Activated CD8-positive, alpha-beta memory T cell treated with anti-CD3 and anti-CD28 coated beads, Interleukin-2, amount 50 U/mL, for 24 hours (primary cell): Measurements from ENCODE around the gene DIS3L2.
"Not testable (repeated sequence)": the region's sequence is repeated elsewhere in the genome, so short reads cannot be mapped to it uniquely, and the experiment has no call there.

Source experiments
- DNase-seq: peaks from one replicate; pipeline ENCODE4 v3.0.0-alpha.2; 2020; ENCODE audit errors: extremely low read depth

DIS3L2 gene

DNA sequence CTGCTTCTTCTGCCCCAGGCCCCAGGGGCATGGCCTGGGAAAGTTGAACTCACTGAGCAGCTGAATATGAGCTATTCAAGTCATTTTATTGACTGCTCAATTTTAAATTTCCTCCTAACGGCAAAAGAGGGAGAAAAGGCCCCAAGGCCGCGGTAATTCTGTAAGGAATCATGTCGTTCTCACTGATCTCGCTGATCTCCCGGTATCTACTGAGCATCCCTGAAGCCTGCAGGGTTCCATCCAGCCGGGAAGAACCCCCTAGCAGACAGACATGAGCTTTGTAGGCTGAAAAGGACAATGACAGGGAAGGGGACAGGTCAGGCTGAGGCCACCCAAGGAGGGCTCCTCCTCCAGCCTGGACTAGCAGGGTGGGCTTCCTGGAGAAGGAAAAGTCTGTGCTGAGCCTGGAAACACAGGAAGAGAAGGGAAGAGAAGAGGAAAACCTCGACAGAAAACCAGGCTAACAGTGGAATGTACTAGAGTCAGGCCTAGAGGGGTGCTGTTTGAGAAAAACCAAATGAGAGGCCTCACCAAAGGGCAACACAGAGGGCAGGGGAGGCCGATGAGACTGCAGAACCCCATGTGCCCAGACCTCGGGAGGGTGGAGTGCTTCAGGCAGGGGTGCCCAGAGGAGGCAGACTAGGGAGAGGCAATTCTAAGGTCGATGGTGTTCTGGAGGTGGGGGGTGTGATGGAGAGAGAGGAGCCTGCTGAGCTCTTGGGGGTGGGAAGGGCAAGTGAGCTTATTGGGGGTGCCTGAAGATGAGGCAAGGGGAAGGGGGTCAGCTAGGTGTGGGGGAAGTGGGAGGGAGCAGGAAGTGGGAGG, 32.4 kb upstream of the DIS3L2 start:
- no peak for DNase-seq

- no peak for DNase-seq
Measured at GRCh38 chr2:231929961-231930592, 31.4 kb upstream of the DIS3L2 start.

GRCh38 chr2:231930593-231931281, 30.8 kb upstream of the DIS3L2 start:
- no peak for DNase-seq

DNA sequence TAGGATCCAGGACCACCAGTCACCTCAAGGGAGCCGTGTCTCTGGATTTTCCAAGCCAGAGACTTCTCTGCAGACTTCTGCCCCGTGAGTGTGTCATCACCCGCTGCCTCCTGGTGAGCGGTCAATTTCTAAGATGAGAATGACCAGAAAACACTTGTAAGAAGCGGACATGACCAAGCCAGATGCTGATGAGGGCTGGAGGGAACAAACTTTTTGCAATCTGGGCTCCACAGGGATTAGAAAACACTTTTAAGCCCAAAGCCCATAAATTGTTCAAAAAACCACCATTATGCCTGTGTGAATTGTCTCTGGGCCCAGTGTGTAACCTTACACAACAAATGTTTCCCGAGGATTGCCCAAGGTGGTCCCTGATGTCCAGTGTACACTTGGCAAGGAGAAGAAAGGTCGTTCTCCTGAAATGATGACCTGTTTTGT, 30.0 kb upstream of the DIS3L2 start:
- no peak for DNase-seq

- DNase-seq, result no peak
Measured at GRCh38 chr2:231932711-231932970, 28.9 kb upstream of the DIS3L2 start.

DNA sequence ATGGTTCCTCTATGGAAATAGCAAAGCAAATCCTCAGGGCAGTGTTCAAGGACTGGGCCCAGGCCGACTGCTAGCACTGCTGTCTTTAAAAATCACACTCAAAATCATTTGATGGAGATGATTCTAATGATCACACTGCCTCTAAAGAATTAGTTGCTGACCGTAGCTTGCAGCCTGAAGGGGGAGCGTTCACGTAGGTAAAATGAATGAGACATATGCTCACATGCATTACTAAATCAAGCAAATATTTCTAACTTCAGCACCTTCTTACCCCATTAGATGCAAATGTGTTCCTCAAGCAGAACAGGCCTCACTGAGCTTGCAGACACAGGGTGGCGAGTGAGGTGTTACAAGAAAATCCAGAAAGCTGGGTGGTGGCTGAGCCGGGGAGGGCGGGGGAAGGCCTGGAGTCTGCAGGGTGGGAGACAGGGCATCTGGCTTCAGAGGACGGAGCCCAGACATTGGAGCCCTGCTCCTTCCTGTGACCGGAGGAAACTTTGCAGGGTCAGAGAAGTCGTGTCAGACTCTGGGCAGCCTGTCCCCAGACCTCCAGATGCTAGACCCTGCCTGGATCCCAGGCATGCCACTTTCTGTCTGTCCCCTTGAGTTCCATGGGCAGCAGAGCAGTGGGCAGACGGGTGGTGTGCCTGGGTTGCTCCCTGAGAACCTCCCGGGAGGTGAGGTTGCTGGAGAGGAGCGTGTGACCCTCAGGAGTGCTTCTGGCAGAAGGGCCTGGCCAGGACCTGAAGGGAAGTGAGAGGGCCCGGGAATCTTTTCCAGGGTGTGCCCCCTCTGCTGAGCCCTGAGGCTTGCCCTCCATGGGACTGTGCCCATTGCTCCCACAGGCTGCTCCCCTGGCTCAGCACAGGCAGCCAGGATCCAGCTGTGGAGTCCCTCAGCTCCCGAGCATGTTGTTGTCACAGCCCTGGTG, 28.3 kb upstream of the DIS3L2 start:
- no peak for DNase-seq

DNA sequence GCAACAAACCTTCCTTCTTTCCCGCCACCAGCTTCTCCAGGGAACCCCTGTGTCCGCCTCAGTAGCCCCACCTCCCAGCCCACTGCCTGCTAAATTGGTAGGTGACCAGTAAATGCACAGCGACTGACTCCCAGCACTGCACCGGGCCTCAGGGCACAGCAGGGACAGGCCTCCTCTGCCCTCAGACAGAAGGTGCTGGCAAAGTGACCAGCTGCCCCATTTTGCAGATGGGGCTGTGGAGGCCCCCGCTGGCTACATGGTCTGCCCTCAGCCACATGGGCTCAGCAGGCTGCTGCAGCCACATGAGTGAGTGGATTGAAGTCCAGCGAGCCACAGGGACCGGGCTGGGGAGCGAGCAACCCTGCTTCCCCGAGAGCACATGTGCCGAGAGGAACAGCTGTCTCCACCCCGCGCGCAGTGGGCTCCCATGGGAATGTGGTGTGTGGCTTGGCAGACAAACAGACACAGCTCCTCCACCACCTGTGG, 27.6 kb upstream of the DIS3L2 start:
- DNase-seq, result no peak

DNA sequence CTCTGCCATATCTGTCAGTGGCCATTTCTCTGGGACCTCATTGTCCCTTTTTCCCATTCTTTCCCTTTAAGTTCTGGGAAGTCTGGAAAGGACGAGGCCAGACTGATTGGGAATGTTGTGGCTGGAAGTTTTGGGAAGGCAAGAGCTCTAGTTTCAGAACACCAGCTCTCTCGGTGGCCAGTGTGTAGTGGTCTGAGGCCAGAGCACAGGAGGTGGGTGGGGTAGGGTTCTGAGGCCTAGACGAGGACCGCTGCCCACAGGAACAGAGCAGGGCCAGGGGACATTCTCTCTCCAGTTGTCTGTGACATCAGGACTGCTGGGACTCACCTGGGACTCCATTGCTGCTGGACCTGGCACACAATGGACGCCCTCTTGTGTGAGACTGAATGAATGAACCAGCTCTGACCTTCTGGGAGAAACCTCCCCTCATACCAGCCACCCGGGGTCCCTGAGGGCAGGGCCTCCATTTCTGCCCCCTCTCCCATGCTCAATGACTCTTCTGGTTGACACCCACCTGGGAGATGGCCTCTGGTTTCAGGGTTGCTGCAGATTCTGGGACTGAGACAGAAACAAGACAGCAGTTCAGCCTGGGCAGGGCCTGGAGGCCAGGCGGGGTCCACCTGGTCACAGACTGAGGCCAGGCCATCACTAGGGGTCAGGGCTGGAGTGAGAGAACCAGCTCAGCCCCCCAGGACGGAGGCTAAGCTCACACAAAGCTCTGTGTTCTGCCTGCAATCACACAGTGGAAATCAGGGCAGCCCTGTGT, 26.9 kb upstream of the DIS3L2 start:
- DNase-seq, result no peak

GRCh38 chr2:231935207-231935524, 26.3 kb upstream of the DIS3L2 start:
- DNase-seq, result no peak

DNA sequence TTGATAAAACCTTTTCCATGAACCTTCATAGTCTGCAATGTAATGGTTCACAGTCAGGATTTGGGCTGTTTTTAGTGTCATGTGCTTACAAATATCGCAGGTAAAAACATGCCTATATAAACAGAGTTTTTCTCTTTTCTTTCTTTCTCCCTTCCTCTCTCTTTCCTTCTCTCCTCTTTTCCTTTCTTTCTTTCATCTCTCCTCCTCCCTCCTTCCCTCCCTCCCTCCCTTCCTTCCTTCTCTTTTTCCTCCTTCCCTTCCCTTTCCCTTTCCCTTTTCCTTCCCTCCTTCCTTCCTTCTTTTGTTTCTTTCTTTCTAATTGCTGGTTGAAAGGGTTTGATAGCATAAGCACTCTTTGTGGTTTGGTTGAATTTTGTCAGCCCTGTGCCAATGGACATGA, 25.7 kb upstream of the DIS3L2 start:
- no peak for DNase-seq

- DNase-seq, result no peak
Measured at GRCh38 chr2:231936491-231936890, 25.0 kb upstream of the DIS3L2 start.

- DNase-seq, result no peak
Measured at GRCh38 chr2:231937057-231937456, 24.5 kb upstream of the DIS3L2 start.

DNA sequence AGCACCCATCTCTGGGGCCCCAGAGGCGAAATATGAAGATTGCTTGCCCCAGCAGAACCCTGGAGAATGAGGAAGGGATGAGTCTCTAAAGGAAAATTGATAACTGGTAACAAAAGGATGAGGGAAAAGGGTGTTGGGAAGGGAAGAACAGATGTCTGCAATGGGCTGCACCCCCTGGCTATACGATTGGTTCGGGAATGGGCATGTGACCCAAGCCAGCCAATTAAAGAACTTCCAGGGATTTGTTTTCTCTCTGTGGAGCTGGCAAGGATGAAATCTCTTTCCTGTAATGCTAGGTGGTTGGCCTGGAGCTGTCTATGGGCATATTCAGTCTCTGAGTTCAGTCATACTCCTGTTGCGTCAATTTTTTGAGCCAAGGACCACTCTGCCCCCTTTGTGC, 22.5 kb upstream of the DIS3L2 start:
- DNase-seq, result no peak

DNA sequence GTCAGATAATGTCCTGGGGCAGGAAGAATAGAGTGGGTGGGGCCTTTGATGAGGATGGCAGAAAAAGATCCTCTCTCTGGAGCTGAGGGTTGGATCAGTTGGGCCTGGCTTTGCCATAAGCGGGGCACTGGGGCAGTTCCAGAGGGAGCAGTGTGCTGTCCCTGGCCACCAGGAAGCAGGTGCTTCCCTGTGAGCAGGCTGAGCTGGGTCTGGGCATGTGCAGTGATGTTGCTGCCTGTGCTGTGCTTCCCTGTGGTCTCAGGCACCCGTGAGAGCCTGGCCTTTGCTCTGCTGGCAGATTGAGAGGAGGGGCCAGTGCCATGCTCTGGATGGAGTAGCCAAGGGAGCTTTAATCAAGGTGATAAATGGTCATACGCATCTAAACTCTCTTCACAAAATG, 20.7 kb upstream of the DIS3L2 start:
- no peak for DNase-seq

GRCh38 chr2:231941673-231942072, 19.8 kb upstream of the DIS3L2 start:
- no peak for DNase-seq

DNA sequence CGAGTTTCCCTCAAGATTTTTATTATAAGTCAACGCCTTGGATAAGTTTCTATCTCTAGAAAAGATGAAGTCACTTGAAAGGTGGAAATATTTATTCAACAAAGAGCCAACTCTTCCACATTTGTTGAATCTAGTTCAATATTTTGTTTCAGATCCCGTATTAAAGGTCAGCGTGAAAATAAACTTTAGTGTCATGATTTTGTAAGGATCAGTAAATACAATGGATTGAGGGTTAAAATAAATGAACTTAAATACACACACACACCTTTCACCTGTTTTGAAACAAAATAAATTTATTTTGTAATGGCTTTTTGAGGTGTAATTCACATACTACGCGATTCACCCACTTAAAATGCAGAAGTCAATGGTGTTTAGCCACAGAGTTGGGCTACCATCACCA, 19.3 kb upstream of the DIS3L2 start:
- no peak for DNase-seq

- DNase-seq, result no peak
Measured at GRCh38 chr2:231946241-231946814, 15.2 kb upstream of the DIS3L2 start.

DNA sequence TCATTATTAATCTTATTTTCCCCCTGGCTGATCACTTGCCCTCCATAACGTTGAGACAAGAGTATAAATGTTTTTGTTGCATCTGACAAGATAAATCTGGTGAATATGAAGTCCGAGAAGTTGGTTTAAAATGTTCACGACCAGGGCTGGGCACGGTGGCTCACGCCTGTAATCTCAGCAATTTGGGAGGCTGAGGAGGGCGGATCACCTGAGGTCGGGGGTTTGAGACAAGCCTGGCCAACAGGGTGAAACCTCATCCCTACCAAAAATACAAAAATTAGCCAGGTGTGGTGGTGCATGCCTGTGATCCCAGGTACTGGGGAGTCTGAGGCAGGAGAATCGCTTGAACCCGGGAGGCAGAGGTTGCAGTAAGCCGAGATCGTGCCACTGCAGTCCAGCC, 14.4 kb upstream of the DIS3L2 start:
- not testable (repeated sequence) for DNase-seq

- no peak for DNase-seq
Measured at GRCh38 chr2:231947694-231948093, 13.8 kb upstream of the DIS3L2 start.

GRCh38 chr2:231951452-231952035, 10.0 kb upstream of the DIS3L2 start:
- no peak for DNase-seq
